AML-193 (cell line): ENCODE data around the gene NEURL2.

ENCODE experiments used
- DNase-seq, 2 experiments: peaks; one replicate each; lab custom pipeline; 2025; lab: John Stamatoyannopoulos, UW

NEURL2 gene

DNA sequence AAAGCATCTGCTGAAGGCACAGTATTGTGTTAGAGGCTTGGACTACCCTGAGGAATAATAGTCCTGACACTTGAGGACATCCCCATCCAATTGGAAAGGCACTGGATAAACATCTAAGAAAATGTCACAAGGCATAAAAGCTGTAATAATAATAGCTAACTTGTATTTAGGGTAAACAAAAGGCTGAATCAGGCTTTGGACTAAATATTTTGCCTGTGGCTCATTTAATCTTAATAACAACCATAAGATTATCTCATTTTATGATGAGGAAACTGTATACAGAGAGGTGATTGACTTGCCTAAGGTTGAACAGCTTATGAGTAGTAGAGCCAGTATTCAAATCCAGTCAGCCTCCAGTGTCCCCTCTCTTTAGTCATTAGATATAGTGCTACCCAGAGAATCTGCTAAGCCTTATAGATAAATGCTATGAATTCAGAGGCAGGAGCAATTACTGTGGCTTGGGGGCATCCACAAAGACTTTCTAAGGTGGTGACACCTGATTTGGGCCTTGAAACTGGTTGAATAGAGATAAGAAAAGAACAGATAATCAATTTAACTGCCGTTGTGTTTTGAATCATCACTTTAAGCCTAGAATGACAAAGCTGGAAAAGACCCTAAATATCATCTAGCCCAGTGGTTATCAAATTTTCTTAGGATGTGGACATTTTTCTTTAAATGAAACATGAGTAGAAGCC is 17.5 kb downstream of the NEURL2 start:
- DNase-seq, result no peak

DNA sequence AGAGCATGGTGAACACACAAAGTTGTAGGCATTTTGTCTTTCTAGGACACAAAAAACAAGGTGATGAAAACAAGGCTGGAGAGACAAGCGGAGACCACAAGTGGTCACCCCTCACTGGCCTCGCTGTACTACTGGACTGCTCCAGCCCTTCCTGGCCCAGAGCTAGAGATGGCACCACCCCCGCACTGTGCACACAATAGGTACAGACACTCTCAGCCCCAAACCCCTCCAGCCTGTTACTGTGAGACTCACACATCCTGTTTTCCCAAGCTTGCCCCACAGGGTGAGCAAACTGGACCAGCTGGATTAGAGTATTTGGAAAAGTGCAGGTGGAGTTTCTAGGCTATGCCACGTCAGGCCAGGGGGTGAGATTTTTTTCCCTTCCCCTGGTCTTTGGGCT is 18.4 kb downstream of the NEURL2 start:
- no peak for DNase-seq

DNA sequence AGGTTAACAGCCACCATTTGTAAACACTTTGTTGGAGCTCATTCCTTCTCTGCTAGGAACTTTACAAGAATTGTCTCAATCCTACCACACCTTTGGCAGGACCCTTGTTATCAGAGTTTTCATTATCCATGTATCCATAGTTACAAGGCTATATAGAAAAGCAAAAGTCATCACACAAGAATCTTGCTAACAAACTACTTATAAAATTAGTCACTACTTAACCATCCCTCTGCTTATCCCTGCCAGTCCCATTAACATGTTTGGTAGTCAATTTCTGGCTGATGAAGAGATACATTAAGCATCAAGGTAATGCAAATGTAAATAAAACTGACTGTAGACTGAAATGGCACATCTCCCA is 23.2 kb downstream of the NEURL2 start:
- no peak for DNase-seq

DNA sequence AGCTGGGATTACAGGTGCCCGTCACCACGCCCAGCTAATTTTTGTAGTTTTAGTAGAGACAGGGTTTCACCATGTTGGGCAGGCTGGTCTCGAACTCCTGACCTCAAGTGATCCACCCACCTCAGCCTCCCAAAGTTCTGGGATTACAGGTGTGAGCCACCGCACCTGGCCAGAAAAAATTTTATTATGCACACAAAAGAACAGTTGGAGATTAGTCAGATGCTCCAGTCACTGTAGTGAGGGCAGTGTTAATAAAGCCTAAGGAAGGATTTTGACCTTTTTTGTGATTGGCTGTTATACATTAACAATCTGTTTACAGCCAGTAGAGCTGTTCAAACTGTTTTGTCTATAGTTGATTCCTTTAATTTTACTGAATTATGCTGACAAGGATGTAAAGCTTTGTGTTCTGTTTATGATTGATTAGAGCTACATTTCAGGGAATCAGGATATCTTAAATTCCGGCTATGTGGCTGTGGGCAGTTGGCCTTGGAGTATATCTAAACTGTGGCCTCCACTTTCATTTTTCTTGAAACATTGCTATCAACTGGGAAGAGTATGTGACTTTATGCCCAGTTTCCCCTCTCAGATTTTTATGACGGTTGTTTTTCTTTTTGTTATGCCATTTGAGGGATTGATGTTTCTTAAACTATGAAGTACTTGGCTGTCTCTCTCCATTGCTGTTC is 23.7 kb downstream of the NEURL2 start:
- no peak for DNase-seq

DNA sequence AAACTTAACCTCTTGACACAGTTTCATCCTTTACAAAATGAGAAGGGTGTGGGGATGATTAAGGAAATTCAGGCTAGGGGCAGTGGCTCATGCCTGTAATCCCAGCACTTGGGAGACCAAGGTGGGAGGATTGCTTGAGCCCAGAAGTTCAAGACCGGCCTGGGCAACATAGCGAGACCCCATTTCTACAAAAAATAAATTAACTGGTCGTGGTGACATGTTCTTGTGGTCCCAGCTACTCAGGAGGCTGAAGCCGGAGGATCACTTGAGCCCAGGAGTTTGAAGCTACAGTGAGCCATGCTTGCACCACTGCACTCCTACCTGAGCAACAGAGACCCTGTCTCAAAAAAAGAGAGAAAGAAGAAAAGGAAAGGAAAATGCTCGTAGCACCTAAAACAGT is 24.6 kb downstream of the NEURL2 start:
- no peak for DNase-seq

DNA sequence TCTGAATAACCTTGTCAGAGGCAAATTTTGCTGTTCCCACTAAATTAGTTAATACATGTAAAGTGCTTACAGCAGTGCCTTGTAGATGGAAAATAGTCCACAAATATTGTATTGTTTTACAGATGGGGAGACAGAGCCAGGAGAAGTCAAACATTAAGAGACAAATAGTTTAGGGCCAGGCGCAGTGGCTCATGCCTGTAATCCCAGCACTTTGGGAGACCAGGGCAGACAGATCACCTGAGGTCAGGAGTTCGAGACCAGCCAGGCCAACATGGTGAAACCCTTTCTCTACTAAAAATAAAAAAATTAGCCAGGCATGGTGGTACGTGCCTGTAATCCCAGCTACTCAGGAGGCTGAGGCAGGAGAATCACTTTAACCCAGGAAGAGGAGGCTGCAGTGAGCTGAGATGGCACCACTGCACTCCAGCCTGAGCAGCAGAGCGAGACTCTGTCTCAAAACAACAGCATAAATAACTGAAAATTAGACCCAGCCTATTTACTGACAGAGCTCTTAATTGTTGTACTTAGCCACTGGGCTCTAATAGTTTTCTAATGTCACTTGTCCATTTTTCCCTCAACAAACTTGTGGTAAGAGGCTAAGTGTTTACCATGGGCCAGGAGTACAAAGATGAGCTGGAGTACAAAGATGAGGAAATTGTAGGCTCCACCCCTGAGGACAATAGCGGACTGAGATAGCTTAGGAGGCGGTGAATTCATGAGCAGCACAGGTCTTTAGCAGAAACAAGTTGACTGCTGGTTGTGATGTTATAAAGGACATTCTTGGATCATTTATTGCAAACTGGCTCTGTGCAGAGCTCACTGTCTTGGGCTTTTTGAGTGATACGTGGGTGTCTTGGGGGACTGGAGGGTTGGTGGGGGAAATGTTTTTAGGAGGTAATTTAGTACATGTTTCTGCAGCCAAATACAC is 27.2 kb downstream of the NEURL2 start:
- DNase-seq, result no peak

DNA sequence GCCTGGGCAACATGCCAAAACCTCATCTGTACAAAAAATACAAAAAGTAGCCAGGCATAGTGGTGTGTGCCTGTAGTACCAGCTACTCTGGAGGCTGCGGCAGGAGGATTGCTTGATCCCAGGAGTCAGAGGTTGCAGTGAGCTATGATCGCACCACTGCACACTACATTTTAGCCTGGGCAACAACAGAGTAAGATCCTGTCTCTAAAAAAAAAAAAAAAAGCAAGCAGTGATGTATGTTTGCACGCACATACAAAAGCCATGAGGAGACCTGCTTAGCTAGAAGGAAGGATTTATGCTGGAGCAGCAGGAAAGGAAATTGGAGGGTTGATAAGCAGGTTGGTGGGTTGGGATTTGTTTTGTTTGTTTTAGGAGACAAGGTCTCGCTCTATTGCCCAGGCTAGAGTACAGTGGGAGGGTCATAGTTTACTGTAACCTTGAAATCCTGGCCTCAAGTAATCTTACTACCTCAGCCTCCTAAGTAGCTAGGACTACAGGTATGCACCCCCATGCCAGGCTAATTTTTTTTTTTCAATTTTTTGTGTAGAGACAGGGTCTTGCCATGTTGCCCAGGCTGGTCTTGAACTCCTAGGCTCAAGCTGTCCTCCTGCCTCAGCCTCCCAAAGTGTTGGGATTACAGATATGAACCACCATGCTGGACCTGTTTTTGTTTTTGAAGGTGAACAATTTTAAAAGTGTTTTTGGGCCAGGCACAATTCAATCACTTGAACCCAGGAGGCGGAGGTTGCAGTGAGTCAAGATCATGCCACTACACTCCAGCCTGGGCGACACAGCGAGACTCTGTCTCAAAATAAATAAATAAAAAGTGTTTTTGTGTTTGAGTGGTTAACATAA is 29.6 kb downstream of the NEURL2 start:
- DNase-seq, result no peak

DNA sequence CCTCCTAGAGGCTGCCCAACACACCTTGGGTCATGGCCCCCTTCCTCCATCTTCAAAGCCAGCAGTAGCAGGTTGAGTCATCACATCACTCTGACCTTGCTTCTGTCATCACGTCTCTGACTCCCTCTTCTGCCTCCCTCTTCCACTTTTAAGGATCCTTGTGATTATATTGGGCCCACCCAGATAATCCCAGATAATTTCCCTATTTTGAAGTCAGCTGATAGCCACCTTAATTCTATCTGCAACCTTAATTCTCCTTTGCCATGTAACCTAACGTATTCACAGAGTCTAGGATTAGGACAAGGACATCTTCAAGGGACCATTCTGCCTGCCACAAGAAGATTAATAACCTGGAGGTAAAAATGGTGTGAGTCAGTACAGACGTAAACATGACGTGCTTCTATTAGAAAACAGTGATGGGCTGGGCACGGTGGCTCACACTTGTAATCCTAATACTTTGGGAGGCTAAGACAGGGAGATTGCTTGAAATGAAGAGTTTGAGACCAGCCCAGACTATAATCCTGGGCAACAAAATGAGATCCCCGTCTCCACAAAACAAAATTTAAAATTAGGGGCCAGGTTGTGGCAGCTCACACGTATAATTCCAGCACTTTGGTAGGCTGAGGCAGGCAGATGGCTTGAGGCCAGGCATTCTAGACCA is 30.3 kb downstream of the NEURL2 start:
- no peak for DNase-seq

DNA sequence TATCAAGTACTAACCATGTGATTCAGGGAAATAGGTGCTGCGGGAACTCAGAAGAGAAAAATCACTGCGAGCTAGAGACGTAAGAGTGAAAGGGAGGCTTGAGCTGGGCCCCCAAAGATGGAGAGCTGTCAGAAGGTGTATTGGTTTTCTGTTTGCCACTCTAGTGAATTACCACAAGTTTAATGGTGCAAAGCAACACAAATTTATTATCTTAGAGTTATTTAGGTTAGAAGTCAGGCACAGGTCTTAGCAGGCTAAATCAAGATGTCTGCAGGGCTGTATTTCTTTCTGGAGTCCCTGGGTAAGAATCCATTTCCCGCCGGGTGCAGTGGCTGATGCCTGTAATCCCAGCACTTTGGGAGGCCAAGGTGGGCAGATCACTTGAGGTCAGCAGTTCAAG is 31.1 kb downstream of the NEURL2 start:
- no peak for DNase-seq

DNA sequence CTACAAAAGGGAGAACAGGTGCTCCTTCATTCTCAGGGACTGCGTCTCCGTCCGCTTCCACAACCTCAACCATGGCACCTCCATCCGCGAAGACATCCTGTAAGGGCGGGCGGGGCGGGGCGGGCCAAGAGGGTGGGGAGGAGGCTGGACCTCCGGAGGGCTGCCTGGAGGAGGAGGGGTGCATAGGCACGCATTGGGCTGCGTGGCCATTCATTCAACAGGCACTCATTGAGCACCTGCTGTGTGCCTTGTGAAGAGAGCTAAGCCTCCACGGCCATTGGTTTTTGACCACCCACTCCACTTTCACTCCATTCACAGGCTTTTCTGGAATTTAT is 33.2 kb downstream of the NEURL2 start:
- DNase-seq, result peak; percentile 40 to 45

DNA sequence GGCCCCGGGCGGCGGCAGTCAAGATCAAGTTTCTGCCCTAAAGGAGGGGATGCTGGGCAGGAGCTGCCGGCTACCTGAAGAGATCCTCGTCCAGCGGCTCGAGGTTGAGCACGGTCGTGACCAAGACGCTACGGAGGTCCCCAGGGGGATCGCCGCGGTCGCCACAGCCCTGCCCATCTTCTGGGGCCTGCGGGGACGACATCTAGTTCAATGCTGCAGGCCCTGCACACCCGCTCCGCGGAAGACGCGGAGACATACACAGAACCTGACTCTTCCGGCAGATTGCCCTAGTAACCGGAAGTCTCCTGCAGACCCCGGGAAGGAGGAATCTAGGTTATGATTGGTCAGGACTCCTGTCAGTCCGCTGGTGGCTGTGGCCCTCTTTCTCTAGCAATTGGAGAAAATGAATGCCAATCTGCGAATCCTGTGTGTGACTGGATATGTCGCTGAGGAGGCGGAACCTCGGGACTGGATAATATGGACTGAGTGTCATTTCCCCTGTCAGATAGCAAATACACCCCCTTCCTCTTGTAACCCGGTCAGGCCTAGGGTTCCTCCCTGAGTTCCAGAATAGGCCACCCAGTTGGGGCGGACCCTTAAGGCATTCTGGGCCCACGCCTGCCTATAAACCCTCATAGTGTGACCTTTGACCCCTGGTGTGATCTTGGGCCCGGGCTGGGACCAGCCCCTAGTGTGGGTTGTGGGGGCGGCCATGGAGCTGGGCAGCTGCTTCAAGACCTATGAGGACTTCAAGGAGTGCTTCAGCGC is 33.7 kb downstream of the NEURL2 start, which contains the start of the genes ACOT8 and ZSWIM3:
TSS of gene ACOT8 (minus strand) at position 279 of the 768 bp plus-strand sequence. CDS start at position 202, 77 bp downstream.
TSS of gene ZSWIM3 (plus strand) at position 501 of the 768 bp plus-strand sequence. CDS start at position 713, 212 bp downstream.
- peak; percentile 98 to 99 for DNase-seq

DNA sequence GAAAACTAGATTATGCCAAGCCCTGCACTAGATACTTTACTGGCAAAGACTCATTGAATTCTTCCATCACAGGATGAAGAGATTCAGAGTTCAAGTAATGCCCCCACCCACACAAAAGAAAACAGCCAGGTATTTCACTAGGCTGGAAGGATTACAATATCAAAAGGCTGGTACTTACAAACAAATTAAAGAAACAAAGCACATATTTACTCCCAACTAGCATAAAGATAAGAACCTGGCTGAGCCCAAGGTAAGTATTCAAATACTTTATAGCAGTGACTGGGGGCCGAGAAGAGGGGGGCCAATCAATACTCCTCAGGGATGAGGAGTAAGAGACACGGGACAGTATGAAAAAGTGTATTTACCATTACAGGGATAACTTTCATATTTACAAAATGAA is 37.5 kb downstream of the NEURL2 start:
- DNase-seq, result no peak

DNA sequence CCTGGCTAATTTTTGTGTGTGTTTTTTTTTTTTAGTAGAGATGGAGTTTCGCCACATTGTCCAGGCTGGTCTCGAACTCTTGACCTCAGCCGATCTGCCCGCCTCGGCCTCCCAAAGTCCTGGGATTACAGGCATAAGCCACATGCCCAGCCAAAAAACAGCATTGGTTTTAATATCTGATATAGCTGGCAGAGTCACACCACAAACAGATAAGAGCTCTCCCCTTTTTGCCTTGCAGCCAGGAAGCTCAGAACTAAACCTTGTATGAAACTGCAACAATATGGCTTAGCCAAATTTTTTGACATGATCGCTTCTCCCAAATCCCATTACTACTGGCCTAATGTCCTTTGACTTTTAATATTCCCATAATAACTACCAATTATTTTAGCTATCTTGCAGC is 38.7 kb downstream of the NEURL2 start:
- DNase-seq, result no peak

DNA sequence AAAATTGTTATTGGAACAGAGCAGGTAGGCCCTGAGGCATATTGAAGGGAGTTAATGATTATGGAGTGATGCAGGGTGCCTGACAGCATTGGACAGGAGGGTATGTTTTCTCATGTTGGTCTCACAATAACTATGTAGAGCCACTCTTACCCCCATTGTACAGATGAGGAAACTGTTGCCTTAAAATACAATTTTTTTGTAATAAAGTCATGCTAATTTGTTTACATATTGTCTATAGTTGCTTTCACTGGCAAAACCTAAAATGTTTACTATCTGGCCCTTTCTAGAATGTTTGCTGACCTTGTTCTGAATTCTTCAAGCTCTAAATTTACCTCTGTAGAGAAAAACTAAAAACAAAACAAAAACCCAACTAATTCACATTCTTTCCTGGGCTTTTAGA is 39.5 kb downstream of the NEURL2 start:
- DNase-seq, result no peak

DNA sequence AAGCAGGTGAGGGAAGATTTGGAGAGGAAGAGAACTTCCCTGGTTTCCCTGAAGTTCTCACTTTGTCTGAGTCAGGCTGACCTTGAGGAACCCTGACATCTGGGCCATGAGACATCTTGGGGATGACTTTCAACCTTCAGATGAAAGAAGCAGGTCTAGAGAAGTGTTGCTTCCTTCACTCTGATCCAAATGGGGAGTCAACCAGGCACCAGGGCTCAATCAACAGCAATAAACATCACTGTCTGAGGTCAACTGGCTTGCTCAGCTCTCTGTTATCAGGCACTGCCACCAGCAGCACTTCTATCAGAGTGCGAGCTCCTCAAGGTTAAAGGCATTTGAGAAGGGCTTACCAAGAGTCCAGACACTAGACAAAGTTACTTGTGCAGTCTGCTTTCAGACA is 40.1 kb downstream of the NEURL2 start:
- no peak for DNase-seq

DNA sequence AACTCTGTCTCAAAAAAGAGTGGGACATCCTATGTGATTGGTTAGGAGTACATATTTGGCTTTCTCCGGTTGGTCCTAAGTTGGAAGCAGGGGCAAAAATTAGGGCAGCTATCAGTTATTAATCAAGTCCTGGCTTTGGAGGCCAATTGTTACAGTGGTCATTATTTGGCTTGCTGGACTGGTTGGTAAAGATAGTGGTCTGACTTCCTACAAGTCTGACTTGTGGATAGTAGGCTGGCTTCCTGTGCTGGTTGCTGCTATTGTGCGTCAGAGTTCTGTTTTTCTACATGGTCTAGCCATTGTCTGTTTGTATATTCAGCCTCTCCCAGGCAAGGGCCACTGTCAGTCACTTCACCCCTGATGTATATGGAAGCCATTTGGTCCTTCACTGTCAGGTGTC is 40.8 kb downstream of the NEURL2 start:
- no peak for DNase-seq

DNA sequence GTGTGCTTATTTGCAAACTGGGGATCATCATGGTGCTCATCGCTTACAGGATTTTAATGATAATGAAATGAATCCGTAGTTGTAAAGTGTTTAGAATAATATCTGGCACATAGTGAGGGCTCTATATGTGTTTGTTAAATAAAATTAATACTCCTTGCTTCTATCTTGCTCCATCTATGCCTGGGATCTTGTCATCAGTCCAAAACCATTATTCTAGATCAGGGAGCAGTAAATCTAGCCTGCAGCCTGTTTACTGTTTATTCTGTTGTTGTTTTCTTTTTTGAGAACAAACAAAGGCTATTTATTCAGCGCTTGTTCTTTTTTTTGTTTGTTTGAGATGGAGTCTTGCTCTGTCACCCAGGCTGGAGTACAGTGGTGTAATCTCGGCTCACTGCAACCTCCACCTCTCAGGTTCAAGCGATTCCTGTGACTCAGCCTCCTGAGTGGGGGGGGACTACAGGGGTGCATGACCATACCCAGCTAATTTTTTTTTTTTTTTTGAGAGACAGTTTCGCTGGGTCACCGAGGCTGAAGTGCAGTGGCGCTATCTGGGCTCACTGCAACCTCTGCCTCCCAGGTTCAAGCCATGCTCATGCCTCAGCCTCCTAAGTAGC is 41.9 kb downstream of the NEURL2 start:
- no peak for DNase-seq

DNA sequence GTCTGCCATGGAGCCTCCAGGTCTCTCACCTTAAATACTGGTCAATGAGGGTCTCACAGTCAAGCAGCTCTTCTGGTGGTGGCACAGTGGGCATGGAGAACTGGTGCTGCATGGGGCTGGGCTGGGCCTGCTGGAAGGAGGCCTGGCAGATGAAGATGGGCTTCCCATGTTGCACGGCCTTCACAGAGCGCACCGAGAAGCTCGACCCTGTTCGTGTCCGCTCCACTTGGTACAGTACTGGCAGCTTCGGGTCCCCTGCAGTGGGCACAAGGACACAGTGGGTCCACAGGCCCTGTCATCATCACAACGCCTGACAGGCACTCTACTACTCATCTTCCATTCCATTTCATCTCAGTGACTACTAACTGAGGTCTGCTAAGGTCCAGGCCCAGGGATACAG is 42.6 kb downstream of the NEURL2 start:
- no peak for DNase-seq

DNA sequence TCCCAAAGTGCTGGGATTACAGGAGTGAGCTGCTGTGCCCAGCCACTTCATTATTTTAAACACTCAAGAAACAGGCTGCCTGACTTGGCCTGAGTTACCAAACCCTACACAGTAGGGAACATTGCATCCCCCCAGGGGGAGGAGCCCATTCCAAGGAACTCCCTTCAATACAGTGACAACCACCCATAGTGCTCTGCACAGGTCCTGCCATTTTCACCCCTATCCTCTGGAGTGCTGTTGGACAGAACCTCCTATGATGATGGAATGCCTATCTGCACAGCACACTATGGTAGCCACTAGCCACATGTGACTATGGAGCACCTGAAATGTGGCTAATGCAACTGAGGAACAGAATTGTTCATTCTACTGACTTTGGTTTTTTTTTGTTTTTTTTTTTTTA is 45.6 kb downstream of the NEURL2 start:
- DNase-seq, result no peak

DNA sequence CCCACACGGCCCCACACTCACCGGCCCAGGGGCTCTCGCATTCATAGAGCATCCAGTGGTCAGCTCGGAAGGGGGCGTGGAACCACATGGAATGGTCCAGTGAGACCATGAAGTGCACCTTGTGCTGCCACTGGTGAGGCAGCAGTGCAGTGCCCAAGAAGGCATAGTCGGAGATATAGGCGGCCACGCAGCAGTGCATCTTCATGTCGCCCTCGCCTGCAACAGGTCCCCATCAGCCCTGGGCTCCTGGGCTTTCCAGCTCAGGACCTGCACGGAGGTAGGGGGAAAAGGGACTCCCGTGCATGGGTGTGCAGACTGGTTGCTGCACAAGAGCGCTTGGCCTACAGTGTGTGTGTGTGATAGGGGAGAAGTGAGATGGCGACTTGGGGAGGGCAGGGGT is 47.5 kb downstream of the NEURL2 start:
- no peak for DNase-seq
